ENCODE data around the gene GALR3.

GALR3 gene

GRCh38 chr22:37827056-37827455 lies 3.9 kb downstream of the GALR3 start:
- DNase-seq (ENCODE audit: low read depth): no peak
- no peak for TF ChIP-seq CTCF (IDR thresholded peaks at IDR 0.05; ENCODE audit: low read depth, low read length)
- TF ChIP-seq MYC (IDR thresholded peaks at IDR 0.05; ENCODE audit: low read depth, low read length): no peak
- TF ChIP-seq, protein P1, sequence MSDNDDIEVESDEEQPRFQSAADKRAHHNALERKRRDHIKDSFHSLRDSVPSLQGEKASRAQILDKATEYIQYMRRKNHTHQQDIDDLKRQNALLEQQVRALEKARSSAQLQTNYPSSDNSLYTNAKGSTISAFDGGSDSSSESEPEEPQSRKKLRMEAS (IDR thresholded peaks at IDR 0.05; ENCODE audit: low read depth, low read length): no peak
- no peak for TF ChIP-seq POLR2A (IDR thresholded peaks at IDR 0.05; ENCODE audit: extremely low read depth, insufficient read length)
- no peak overlapping the region for H3K4me3 ChIP-seq (ENCODE audit: low read depth, low read length)

GRCh38 chr22:37830093-37830842 lies 7.1 kb downstream of the GALR3 start:
- TF ChIP-seq, protein P1 (IDR thresholded peaks at IDR 0.05; ENCODE audit: low read depth, low read length): no peak
- TF ChIP-seq POLR2A (IDR thresholded peaks at IDR 0.05; ENCODE audit: extremely low read depth, insufficient read length) (no peak), CTCF (IDR thresholded peaks at IDR 0.05; ENCODE audit: low read depth, low read length) (no peak), MYC (IDR thresholded peaks at IDR 0.05; ENCODE audit: low read depth, low read length) (no peak)
- no peak for DNase-seq (ENCODE audit: low read depth)
- no peak overlapping the region for H3K4me3 ChIP-seq (ENCODE audit: low read depth, low read length)

DNA sequence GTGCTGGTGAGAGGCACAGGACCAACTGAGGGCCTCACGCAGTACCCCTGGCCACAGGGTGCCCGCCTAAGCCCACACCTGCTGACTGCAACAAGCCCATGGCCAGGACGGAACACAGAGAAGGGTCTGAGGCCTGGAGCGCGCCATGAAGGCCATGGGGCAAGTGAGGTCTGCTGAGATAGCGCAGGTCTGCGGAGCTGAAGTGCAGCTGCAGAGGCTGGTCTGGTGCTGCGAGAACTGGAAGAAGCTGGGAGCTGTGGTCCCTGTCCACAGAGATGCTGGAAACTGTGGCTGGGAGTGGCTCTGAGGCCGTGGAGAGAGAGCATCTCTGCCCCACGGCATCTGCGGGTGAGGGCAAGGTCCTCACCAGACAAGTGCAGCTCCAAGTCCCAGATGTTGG lies 8.3 kb downstream of the GALR3 start:
- DNase-seq (ENCODE audit: low read depth): no peak
- TF ChIP-seq CTCF (IDR thresholded peaks at IDR 0.05; ENCODE audit: low read depth, low read length) (no peak), MYC (IDR thresholded peaks at IDR 0.05; ENCODE audit: low read depth, low read length) (no peak), POLR2A (IDR thresholded peaks at IDR 0.05; ENCODE audit: extremely low read depth, insufficient read length) (no peak)
- TF ChIP-seq, protein P1 (IDR thresholded peaks at IDR 0.05; ENCODE audit: low read depth, low read length): no peak

GRCh38 chr22:37832022-37832857 lies 9.1 kb downstream of the GALR3 start:
- no peak for DNase-seq (ENCODE audit: low read depth)
- H3K4me3 ChIP-seq (ENCODE audit: low read depth, low read length): no peak overlapping the region
- TF ChIP-seq, protein P1 (IDR thresholded peaks at IDR 0.05; ENCODE audit: low read depth, low read length): no peak
- no peak for TF ChIP-seq POLR2A (IDR thresholded peaks at IDR 0.05; ENCODE audit: extremely low read depth, insufficient read length)
- no peak for TF ChIP-seq MYC (IDR thresholded peaks at IDR 0.05; ENCODE audit: low read depth, low read length)
- TF ChIP-seq CTCF (IDR thresholded peaks at IDR 0.05; ENCODE audit: low read depth, low read length): no peak

More for the DNA sequence above, 8.3 kb downstream of the GALR3 start:
- H3K4me3 ChIP-seq (ENCODE audit: low read depth, low read length): no peak overlapping the region

GRCh38 chr22:37842015-37842793 lies 19.0 kb downstream of the GALR3 start:
- no peak overlapping the region for H3K4me3 ChIP-seq (ENCODE audit: low read depth, low read length)
- no peak for TF ChIP-seq CTCF (IDR thresholded peaks at IDR 0.05; ENCODE audit: low read depth, low read length)
- no peak for TF ChIP-seq POLR2A (IDR thresholded peaks at IDR 0.05; ENCODE audit: extremely low read depth, insufficient read length)
- no peak for TF ChIP-seq MYC (IDR thresholded peaks at IDR 0.05; ENCODE audit: low read depth, low read length)
- TF ChIP-seq, protein P1 (IDR thresholded peaks at IDR 0.05; ENCODE audit: low read depth, low read length): no peak
- DNase-seq (ENCODE audit: low read depth): peak; percentile 16

Data from NB4 (cell line).